Measurements from ENCODE around the gene TXNDC15. TPM values are rescaled to one million over a fixed set of nuclear protein-coding genes. Genes with fewer than 3 reads are reported as not detected.

TXNDC15 gene
- total RNA-seq, 1 donor = 87.2 TPM

DNA sequence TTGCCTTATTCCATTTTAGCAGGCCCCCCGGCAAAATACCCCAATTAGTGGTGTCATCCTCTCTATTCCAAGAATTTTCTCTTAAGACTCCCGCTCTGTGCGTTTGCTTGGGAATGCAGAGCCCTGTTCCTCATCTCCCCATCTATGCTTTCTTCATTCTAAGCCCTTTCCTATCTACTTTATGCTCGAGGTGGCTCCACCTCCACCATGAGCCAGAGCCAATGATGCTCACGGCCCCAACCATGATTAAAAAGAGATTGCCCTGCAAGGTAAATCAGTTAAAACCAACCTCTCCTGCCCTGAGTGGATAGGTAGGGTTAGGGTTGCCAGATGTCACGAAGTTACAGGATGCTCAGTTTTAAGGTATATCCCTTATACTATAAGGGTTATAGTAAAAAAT, 677 bp upstream of the TXNDC15 start:
- Histone ChIP-seq H3K79me2 (ENCODE audit: insufficient read depth, low read length) (peaks cover 24% of the 10 kb centered on the region), H2AFZ (ENCODE audit: low read length) (peak overlapping the region; percentile 100), H3K4me2 (ENCODE audit: insufficient read depth, low read length) (peak overlapping the region; percentile 96), H3K36me3 (ENCODE audit: insufficient read depth, low read length) (no peaks in the 10 kb centered on the region), H3K27me3 (ENCODE audit: insufficient read depth, low read length) (no peaks in the 10 kb centered on the region), H4K20me1 (ENCODE audit: insufficient read depth, low read length) (peaks cover 4% of the 10 kb centered on the region), H3K27ac (ENCODE audit: low read depth, low read length) (peak overlapping the region; percentile 83), H3K4me1 (ENCODE audit: insufficient read depth, low read length) (peaks cover 8% of the 10 kb centered on the region), H3K4me3 (ENCODE audit: insufficient read depth, low read length) (peak overlapping the region; percentile 80), H3K9me3 (ENCODE audit: low read depth, low read length) (no peaks in the 10 kb centered on the region)
- TF ChIP-seq, protein P1, sequence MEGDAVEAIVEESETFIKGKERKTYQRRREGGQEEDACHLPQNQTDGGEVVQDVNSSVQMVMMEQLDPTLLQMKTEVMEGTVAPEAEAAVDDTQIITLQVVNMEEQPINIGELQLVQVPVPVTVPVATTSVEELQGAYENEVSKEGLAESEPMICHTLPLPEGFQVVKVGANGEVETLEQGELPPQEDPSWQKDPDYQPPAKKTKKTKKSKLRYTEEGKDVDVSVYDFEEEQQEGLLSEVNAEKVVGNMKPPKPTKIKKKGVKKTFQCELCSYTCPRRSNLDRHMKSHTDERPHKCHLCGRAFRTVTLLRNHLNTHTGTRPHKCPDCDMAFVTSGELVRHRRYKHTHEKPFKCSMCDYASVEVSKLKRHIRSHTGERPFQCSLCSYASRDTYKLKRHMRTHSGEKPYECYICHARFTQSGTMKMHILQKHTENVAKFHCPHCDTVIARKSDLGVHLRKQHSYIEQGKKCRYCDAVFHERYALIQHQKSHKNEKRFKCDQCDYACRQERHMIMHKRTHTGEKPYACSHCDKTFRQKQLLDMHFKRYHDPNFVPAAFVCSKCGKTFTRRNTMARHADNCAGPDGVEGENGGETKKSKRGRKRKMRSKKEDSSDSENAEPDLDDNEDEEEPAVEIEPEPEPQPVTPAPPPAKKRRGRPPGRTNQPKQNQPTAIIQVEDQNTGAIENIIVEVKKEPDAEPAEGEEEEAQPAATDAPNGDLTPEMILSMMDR (IDR thresholded peaks at IDR 0.05; ENCODE audit: extremely low read depth, low read depth, low read length) = no peak
- no peak for DNase-seq (ENCODE audit: insufficient read length, low spot score, missing footprints)

DNA sequence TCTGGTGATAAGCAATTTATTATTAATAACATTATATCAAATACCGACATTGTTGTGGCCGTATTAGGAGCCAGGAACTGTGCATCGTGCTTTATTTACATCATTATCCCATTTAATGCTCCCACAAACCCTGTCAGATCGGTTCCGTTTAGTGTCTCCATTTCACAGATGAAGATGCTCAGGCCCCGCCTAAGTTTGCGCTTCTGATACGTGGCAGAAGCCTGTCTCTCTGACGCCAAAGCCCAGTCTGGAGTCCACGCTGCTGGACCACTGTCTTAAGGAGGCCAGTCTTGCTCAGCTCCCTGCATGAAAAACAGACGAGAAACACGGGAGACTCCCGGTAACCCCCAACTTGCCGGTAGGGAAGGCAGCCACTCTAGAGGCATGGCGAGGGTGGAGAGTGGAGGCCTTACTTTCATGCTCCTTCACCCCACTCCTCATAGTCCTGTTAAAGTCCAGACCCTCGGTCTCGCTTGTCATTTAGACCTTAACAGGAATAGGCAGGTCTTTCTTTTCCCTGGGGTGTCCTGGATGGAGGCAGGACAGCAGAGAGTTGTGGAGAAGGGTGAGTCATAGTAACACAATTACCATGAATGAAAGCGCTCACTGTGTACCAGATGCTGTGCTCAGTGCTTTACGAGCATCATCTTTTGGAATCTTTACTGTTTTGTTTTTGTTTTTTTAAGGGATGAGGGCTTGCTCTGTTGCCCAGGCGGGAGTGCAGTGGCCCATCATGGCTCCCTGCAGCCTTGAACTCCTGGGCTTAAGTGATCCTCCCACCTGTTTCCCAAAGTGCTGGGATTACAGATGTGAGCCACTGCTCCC, 872 bp downstream of the TXNDC15 start:
- peaks cover 40% of the 10 kb centered on the region for H3K79me2 ChIP-seq (ENCODE audit: insufficient read depth, low read length)
- TF ChIP-seq, protein P1 (IDR thresholded peaks at IDR 0.05; ENCODE audit: extremely low read depth, low read depth, low read length) = no peak
- no peaks in the 10 kb centered on the region for H3K9me3 ChIP-seq (ENCODE audit: low read depth, low read length)
- peak; percentile 97 for DNase-seq (ENCODE audit: insufficient read length, low spot score, missing footprints)
- H4K20me1 ChIP-seq (ENCODE audit: insufficient read depth, low read length) = peaks cover 12% of the 10 kb centered on the region
- H3K27ac ChIP-seq (ENCODE audit: low read depth, low read length) = peak overlapping the region; percentile 83
- H3K27me3 ChIP-seq (ENCODE audit: insufficient read depth, low read length) = no peaks in the 10 kb centered on the region
- H2AFZ ChIP-seq (ENCODE audit: low read length) = peak overlapping the region; percentile 100
- H3K36me3 ChIP-seq (ENCODE audit: insufficient read depth, low read length) = no peaks in the 10 kb centered on the region
- H3K4me3 ChIP-seq (ENCODE audit: insufficient read depth, low read length) = peak overlapping the region; percentile 80
- peaks cover 8% of the 10 kb centered on the region for H3K4me1 ChIP-seq (ENCODE audit: insufficient read depth, low read length)
- peak overlapping the region; percentile 96 for H3K4me2 ChIP-seq (ENCODE audit: insufficient read depth, low read length)

DNA sequence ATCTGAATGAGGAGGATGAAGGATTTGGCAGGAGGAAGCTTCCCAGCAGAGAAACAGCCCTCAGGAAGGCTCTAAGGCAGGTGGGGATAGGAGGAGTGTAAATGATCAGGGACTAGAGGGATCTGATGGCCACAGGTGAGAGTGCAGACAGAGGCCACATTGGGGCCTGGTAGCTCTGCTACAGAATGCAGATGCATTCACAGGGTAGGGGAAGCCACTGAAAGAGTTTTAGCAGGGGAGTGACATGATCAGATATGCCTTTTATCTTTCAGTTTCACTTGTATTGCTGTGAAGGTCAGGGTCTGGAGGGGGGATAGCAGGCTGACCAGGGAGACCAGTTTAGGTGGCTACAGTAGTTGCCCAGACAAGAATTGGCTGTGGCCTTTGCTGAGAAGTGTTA, 3.0 kb downstream of the TXNDC15 start:
- H4K20me1 ChIP-seq (ENCODE audit: insufficient read depth, low read length) = peaks cover 12% of the 10 kb centered on the region
- TF ChIP-seq, protein P1 (IDR thresholded peaks at IDR 0.05; ENCODE audit: extremely low read depth, low read depth, low read length) = no peak
- H3K27me3 ChIP-seq (ENCODE audit: insufficient read depth, low read length) = no peaks in the 10 kb centered on the region
- peaks cover 47% of the 10 kb centered on the region for H3K79me2 ChIP-seq (ENCODE audit: insufficient read depth, low read length)
- no peak overlapping the region for H2AFZ ChIP-seq (ENCODE audit: low read length)
- H3K9me3 ChIP-seq (ENCODE audit: low read depth, low read length) = no peaks in the 10 kb centered on the region
- DNase-seq (ENCODE audit: insufficient read length, low spot score, missing footprints) = no peak
- H3K4me2 ChIP-seq (ENCODE audit: insufficient read depth, low read length) = no peak overlapping the region
- peaks cover 8% of the 10 kb centered on the region for H3K4me1 ChIP-seq (ENCODE audit: insufficient read depth, low read length)
- no peak overlapping the region for H3K27ac ChIP-seq (ENCODE audit: low read depth, low read length)
- H3K4me3 ChIP-seq (ENCODE audit: insufficient read depth, low read length) = no peak overlapping the region
- no peaks in the 10 kb centered on the region for H3K36me3 ChIP-seq (ENCODE audit: insufficient read depth, low read length)

DNA sequence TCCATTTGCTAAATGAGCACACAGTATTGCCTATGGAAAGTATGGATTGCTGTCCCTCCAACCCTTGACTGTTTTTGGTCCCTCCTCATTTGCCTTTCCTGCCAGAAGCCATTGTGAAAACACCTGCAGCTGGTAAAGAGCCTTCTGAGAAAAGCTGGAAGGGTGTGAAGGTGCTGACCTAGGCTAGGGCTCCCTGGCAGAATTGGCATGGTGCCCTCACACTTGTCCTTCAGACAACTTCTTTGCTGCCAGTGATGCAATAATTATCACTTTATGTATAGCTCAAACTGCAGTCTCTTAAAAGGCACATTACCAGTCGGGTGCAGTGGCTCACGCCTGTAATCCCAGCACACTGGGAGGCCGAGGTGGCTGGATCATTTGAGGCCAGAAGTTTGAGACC, 4.2 kb downstream of the TXNDC15 start:
- DNase-seq (ENCODE audit: insufficient read length, low spot score, missing footprints) = no peak
- no peak overlapping the region for H3K4me3 ChIP-seq (ENCODE audit: insufficient read depth, low read length)
- H2AFZ ChIP-seq (ENCODE audit: low read length) = no peak overlapping the region
- no peaks in the 10 kb centered on the region for H3K36me3 ChIP-seq (ENCODE audit: insufficient read depth, low read length)
- peaks cover 8% of the 10 kb centered on the region for H3K4me1 ChIP-seq (ENCODE audit: insufficient read depth, low read length)
- H4K20me1 ChIP-seq (ENCODE audit: insufficient read depth, low read length) = peaks cover 12% of the 10 kb centered on the region
- H3K4me2 ChIP-seq (ENCODE audit: insufficient read depth, low read length) = no peak overlapping the region
- no peak overlapping the region for H3K27ac ChIP-seq (ENCODE audit: low read depth, low read length)
- TF ChIP-seq, protein P1 (IDR thresholded peaks at IDR 0.05; ENCODE audit: extremely low read depth, low read depth, low read length) = no peak
- H3K27me3 ChIP-seq (ENCODE audit: insufficient read depth, low read length) = no peaks in the 10 kb centered on the region
- H3K79me2 ChIP-seq (ENCODE audit: insufficient read depth, low read length) = peaks cover 50% of the 10 kb centered on the region
- no peaks in the 10 kb centered on the region for H3K9me3 ChIP-seq (ENCODE audit: low read depth, low read length)
